ENCODE results near the gene TCAF2. TPM values are rescaled to one million over a fixed set of nuclear protein-coding genes. Genes with fewer than 3 reads are reported as not detected.
"Not testable (repeated sequence)": the region's sequence is repeated elsewhere in the genome, so short reads cannot be mapped to it uniquely, and the experiment has no call there.

The TCAF2 gene
- total and polyA plus RNA-seq, 2 of the 4 experiments (the other 2 are of a cell fraction): 3.0 to 3.4 TPM

DNA sequence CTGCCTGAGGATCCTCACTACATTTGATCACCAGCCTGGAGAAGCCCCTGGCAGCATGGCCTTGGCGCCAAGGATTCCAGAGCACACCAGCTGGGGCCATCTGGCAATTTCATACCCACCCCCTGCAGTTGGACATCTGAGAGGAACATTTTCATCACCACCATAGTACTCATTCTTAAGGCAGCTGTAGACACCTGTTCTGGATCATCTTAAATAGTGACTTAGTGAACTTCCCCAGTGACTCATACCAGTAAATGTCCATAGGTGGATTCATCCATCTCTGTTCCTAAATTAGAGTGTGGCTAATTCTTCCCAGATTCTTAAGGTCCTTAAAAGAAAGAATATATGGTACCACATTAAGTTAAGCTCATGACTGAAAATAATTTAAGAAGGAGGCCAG is 3.6 kb upstream of the TCAF2 start:
- dilution Hi-C loops (cut with HindIII; ENCODE audit: low sequenced_read_pairs, unreplicated experiment); H3K4ac ChIP-seq (ENCODE audit: low read depth, low read length); POLR2A ChIA-PET (ENCODE audit: unreplicated experiment); H3K36me3 ChIP-seq (ENCODE audit: control insufficient read depth, insufficient read depth, low read length); H3K9me1 ChIP-seq (ENCODE audit: insufficient read depth, low read length); H4K8ac ChIP-seq (ENCODE audit: low read depth in 2 of 2, low read length in 2 of 2); H3K79me1 ChIP-seq (ENCODE audit: low read depth in 1 of 2, low read length in 2 of 2); H3K9me3 ChIP-seq (ENCODE audit: control insufficient read depth, insufficient read depth, low read length); H2AK9ac ChIP-seq (replicated peaks; ENCODE audit: low read depth, low read length, poor library complexity); in situ Hi-C loops (cut with MboI; ENCODE audit: low sequenced_read_pairs); DNase-seq; H3K9ac ChIP-seq (ENCODE audit: low read depth, low read length); H4K5ac ChIP-seq (ENCODE audit: low read depth, low read length); H2AK5ac ChIP-seq (ENCODE audit: low read depth, low read length); H2AFZ ChIP-seq (replicated peaks; ENCODE audit: low read length, poor library complexity); BruUV-seq (replicated peaks); H2BK120ac ChIP-seq (ENCODE audit: low read depth, low read length); ATAC-seq (ENCODE audit: low read depth); H3K4me2 ChIP-seq (ENCODE audit: low read depth, low read length); H3K4me3 ChIP-seq (ENCODE audit: insufficient read depth, low read depth, low read length); H3K56ac ChIP-seq (ENCODE audit: extremely low read depth, insufficient read depth, low read length); H4K20me1 ChIP-seq (ENCODE audit: insufficient read depth, low read length); intact Hi-C loops (cut with micrococcal nuclease); H3K18ac ChIP-seq (ENCODE audit: low read depth, low read length); H2BK20ac ChIP-seq (ENCODE audit: low read depth, low read length); H3K27ac ChIP-seq (ENCODE audit: insufficient read depth, low read length); H3K23ac ChIP-seq (ENCODE audit: low read depth, low read length); H4K91ac ChIP-seq (ENCODE audit: insufficient read depth, low read depth, low read length); H2BK15ac ChIP-seq (ENCODE audit: low read depth, low read length); H3K14ac ChIP-seq (replicated peaks; ENCODE audit: low read depth, low read length); CTCF ChIA-PET; H2BK5ac ChIP-seq (ENCODE audit: low read depth, low read length, poor library complexity, severe bottlenecking); H3K4me1 ChIP-seq (ENCODE audit: control insufficient read depth, insufficient read depth, low read length); H3K27me3 ChIP-seq (ENCODE audit: control insufficient read depth, insufficient read depth, low read length): not testable (repeated sequence)
- no CpG with 5 or more reads among the region's 1 CpG for WGBS, 2 experiments (ENCODE audit: extremely low coverage in 2 of 2, insufficient read length in 1 of 2)

DNA sequence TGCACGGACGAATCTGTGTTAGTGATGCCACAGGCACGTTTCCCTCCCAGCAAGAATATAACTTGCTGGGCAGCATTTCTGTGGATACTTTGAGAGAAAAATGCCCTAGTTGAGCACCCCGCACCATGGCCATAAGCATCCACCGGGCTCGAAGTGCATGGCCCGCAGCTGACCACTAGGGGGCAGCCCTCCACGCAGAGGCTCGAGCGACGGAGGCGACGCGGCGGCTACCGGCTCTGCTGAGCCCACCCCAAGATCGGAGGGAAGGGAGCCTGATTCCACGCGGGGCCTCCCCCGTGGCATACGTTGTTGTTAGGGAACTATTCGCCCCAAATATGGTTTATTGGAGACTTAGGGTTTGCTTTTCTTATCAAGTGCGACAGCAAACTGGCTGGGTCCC is 716 bp upstream of the TCAF2 start:
- H3K4me3 ChIP-seq (ENCODE audit: insufficient read depth, low read depth, low read length); CTCF ChIA-PET; intact Hi-C loops (cut with micrococcal nuclease); H2AK9ac ChIP-seq (replicated peaks; ENCODE audit: low read depth, low read length, poor library complexity); H3K27me3 ChIP-seq (ENCODE audit: control insufficient read depth, insufficient read depth, low read length); POLR2A ChIA-PET (ENCODE audit: unreplicated experiment); H4K8ac ChIP-seq (ENCODE audit: low read depth in 2 of 2, low read length in 2 of 2); dilution Hi-C loops (cut with HindIII; ENCODE audit: low sequenced_read_pairs, unreplicated experiment); H3K9ac ChIP-seq (ENCODE audit: low read depth, low read length); H3K79me1 ChIP-seq (ENCODE audit: low read depth in 1 of 2, low read length in 2 of 2); H2AFZ ChIP-seq (replicated peaks; ENCODE audit: low read length, poor library complexity); H3K4ac ChIP-seq (ENCODE audit: low read depth, low read length); H4K20me1 ChIP-seq (ENCODE audit: insufficient read depth, low read length); H3K4me1 ChIP-seq (ENCODE audit: control insufficient read depth, insufficient read depth, low read length); H2BK20ac ChIP-seq (ENCODE audit: low read depth, low read length); H3K9me1 ChIP-seq (ENCODE audit: insufficient read depth, low read length); H3K18ac ChIP-seq (ENCODE audit: low read depth, low read length); DNase-seq; H3K9me3 ChIP-seq (ENCODE audit: control insufficient read depth, insufficient read depth, low read length); H4K91ac ChIP-seq (ENCODE audit: insufficient read depth, low read depth, low read length); H2BK15ac ChIP-seq (ENCODE audit: low read depth, low read length); H2BK120ac ChIP-seq (ENCODE audit: low read depth, low read length); H3K56ac ChIP-seq (ENCODE audit: extremely low read depth, insufficient read depth, low read length); H3K14ac ChIP-seq (replicated peaks; ENCODE audit: low read depth, low read length); H2AK5ac ChIP-seq (ENCODE audit: low read depth, low read length); H3K4me2 ChIP-seq (ENCODE audit: low read depth, low read length); H3K23ac ChIP-seq (ENCODE audit: low read depth, low read length); BruUV-seq (replicated peaks); H3K27ac ChIP-seq (ENCODE audit: insufficient read depth, low read length); H4K5ac ChIP-seq (ENCODE audit: low read depth, low read length); in situ Hi-C loops (cut with MboI; ENCODE audit: low sequenced_read_pairs); H2BK5ac ChIP-seq (ENCODE audit: low read depth, low read length, poor library complexity, severe bottlenecking); H3K36me3 ChIP-seq (ENCODE audit: control insufficient read depth, insufficient read depth, low read length): not testable (repeated sequence)
- no CpG with 5 or more reads among the region's 23 CpGs for WGBS, 2 experiments (ENCODE audit: extremely low coverage in 2 of 2, insufficient read length in 1 of 2)
- ATAC-seq (ENCODE audit: low read depth): peak; percentile 47

All from IMR-90 (cell line).